ENCODE data around the gene B4GALT3. TPM values are rescaled to one million over a fixed set of nuclear protein-coding genes. Genes with fewer than 3 reads are reported as not detected.

The B4GALT3 gene
- total RNA-seq, 1 experiment from 2014 or later = 39.6 TPM

- Histone ChIP-seq H3K4me3 (ENCODE audit: low read depth, low read length) (no peak overlapping the region), H3K27me3 (replicated peaks; ENCODE audit: control insufficient read depth, insufficient read depth, low read length) (no peaks in the 10 kb centered on the region), H3K36me3 (ENCODE audit: control insufficient read depth, insufficient read depth, low read length) (peaks cover 6% of the 10 kb centered on the region), H3K9me3 (no peaks in the 10 kb centered on the region), H3K4me1 (peaks cover 4% of the 10 kb centered on the region)
- Mint-ChIP-seq H3K36me3 (ENCODE audit: insufficient read depth, unreplicated experiment) (peaks cover 43% of the 10 kb centered on the region), H3K4me1 (ENCODE audit: low read depth, unreplicated experiment) (peaks cover 14% of the 10 kb centered on the region), H3K27me3 (ENCODE audit: insufficient read depth, unreplicated experiment) (no peaks in the 10 kb centered on the region), H3K27ac (ENCODE audit: unreplicated experiment) (peak overlapping the region; percentile 96), H3K9me3 (ENCODE audit: unreplicated experiment) (no peaks in the 10 kb centered on the region), H3K4me3 (ENCODE audit: unreplicated experiment) (peak overlapping the region; percentile 85)
- CTCF ChIA-PET = interaction anchor here (1.4 kb wide), 1 partner anchor 10 kb away, joined by 22 read pairs; the partner anchor contains the start of gene PPOX
- no peak for DNase-seq
- no TSS peak for BruUV-seq (replicated peaks)
- TF ChIP-seq CTCF (IDR thresholded peaks at IDR 0.05; ENCODE audit: insufficient read depth in 1 of 2, low read depth in 1 of 2, low read length in 1 of 2, severe bottlenecking in 1 of 2, unreplicated experiment in 1 of 2) = no peak
- intact Hi-C loops (cut with micrococcal nuclease; ENCODE audit: unreplicated experiment) = loop anchor here (5.0 kb wide), 1 partner anchor 59 kb away; the partner anchor contains the start of genes NIT1 and PFDN2
- POLR2A ChIA-PET = interaction anchor here (2.4 kb wide), 1 partner anchor 10 kb away, joined by 25 read pairs; the partner anchor contains the start of gene PPOX
Measured at GRCh38 chr1:161175771-161176453, 1.4 kb downstream of the B4GALT3 start.

GRCh38 chr1:161174911-161175310, 2.4 kb downstream of the B4GALT3 start:
- Mint-ChIP-seq H3K36me3 (ENCODE audit: insufficient read depth, unreplicated experiment) (peaks cover 47% of the 10 kb centered on the region), H3K27me3 (ENCODE audit: insufficient read depth, unreplicated experiment) (no peaks in the 10 kb centered on the region)
- CTCF ChIA-PET = no interaction called here

GRCh38 chr1:161173711-161174110, 3.6 kb downstream of the B4GALT3 start:
- Mint-ChIP-seq H3K4me1 (ENCODE audit: low read depth, unreplicated experiment) (peaks cover 14% of the 10 kb centered on the region), H3K4me3 (ENCODE audit: unreplicated experiment) (no peak overlapping the region), H3K27me3 (ENCODE audit: insufficient read depth, unreplicated experiment) (no peaks in the 10 kb centered on the region), H3K27ac (ENCODE audit: unreplicated experiment) (no peak overlapping the region), H3K9me3 (ENCODE audit: unreplicated experiment) (no peaks in the 10 kb centered on the region), H3K36me3 (ENCODE audit: insufficient read depth, unreplicated experiment) (peaks cover 52% of the 10 kb centered on the region)
- H3K9me3 ChIP-seq = no peaks in the 10 kb centered on the region
- ChIA-PET CTCF (no interaction called here), POLR2A (no interaction called here)
- no peaks in the 10 kb centered on the region for H3K27me3 ChIP-seq (replicated peaks; ENCODE audit: control insufficient read depth, insufficient read depth, low read length)
- no peak for DNase-seq
- peaks cover 6% of the 10 kb centered on the region for H3K36me3 ChIP-seq (ENCODE audit: control insufficient read depth, insufficient read depth, low read length)
- no peak for TF ChIP-seq CTCF (IDR thresholded peaks at IDR 0.05; ENCODE audit: insufficient read depth in 1 of 2, low read depth in 1 of 2, low read length in 1 of 2, severe bottlenecking in 1 of 2, unreplicated experiment in 1 of 2)
- no peak overlapping the region for H3K4me3 ChIP-seq (ENCODE audit: low read depth, low read length)
- intact Hi-C loops (cut with micrococcal nuclease; ENCODE audit: unreplicated experiment) = no loop called here
- peaks cover 4% of the 10 kb centered on the region for H3K4me1 ChIP-seq
- no TSS peak for BruUV-seq (replicated peaks)

More at GRCh38 chr1:161174911-161175310, 2.4 kb downstream of the B4GALT3 start:
- H3K4me3 Mint-ChIP-seq (ENCODE audit: unreplicated experiment) = no peak overlapping the region
- H3K27me3 ChIP-seq (replicated peaks; ENCODE audit: control insufficient read depth, insufficient read depth, low read length) = no peaks in the 10 kb centered on the region
- TF ChIP-seq CTCF (IDR thresholded peaks at IDR 0.05; ENCODE audit: insufficient read depth in 1 of 2, low read depth in 1 of 2, low read length in 1 of 2, severe bottlenecking in 1 of 2, unreplicated experiment in 1 of 2) = no peak
- no TSS peak for BruUV-seq (replicated peaks)
- H3K27ac Mint-ChIP-seq (ENCODE audit: unreplicated experiment) = no peak overlapping the region
- peaks cover 4% of the 10 kb centered on the region for H3K4me1 ChIP-seq
- peaks cover 14% of the 10 kb centered on the region for H3K4me1 Mint-ChIP-seq (ENCODE audit: low read depth, unreplicated experiment)
- intact Hi-C loops (cut with micrococcal nuclease; ENCODE audit: unreplicated experiment) = loop anchor here (5.0 kb wide), 1 partner anchor 58 kb away; the partner anchor contains the start of genes NIT1 and PFDN2
- H3K9me3 Mint-ChIP-seq (ENCODE audit: unreplicated experiment) = no peaks in the 10 kb centered on the region
- H3K4me3 ChIP-seq (ENCODE audit: low read depth, low read length) = no peak overlapping the region
- peaks cover 6% of the 10 kb centered on the region for H3K36me3 ChIP-seq (ENCODE audit: control insufficient read depth, insufficient read depth, low read length)
- DNase-seq = no peak
- no peaks in the 10 kb centered on the region for H3K9me3 ChIP-seq
- POLR2A ChIA-PET = no interaction called here

Measured in Caco-2 (cell line).